ENCODE data around the gene LIX1L. TPM values are rescaled to one million over a fixed set of nuclear protein-coding genes. Genes with fewer than 3 reads are reported as not detected.
A peak's percentile ranks its signal among the peaks of the same experiment; 100 is the strongest.

LIX1L gene
- 10.8 TPM for polyA plus RNA-seq (2012; ENCODE audit: insufficient read depth, insufficient read length)

DNA sequence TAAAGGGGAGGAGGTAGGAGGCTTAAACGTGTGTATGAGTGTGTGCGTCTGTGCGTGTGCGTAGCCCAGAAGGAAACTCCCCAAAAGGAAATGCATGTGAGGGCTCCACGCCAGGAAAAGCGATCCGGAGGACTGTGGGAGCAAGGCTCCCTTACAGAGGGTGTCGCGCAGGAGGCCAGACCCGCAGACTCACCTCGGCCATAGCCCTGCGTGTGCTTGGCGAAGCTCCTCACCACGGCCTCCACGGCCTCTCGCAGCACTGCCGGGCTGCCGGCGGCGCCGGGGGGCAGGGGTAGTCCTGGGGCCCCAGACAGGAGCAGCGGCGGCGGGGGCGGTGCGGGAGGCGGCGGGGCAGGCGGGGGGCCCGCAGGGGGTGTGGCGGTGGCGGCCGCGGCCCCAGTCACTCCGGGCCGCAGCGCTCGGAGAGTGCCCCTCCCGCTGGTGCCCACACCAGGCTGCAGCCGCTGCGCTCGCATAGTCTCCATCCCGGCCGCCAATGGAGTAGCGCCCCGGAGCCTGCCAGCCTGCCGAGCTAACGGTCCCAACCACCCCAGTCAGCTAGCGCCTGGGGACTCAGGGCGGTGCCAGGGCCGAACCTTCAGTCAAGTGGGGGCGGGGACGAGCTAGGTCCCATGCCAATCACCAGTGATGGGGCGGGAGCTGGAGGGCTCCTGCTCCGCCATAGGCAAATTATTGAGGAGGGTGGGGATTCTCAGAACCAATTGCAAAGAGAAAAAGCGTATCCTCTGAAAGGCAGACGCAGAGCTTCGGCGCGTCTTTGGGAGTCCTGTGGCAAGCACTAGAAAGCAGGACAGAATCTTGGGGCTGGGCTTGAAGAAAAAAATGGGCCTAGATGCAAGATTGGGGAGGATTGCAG lies at the start of gene LIX1L:
Gene LIX1L, minus strand, starts transcription at position 575 of the 877 bp plus-strand sequence. Its CDS starts 90 bp downstream, at position 485.
- DNase-seq (ENCODE audit: low read depth, low spot score), result peak; percentile 96
- H3K4me3 ChIP-seq (ENCODE audit: low read length), result peak within 1 kb of the TSS; percentile 62

- no peak for DNase-seq (ENCODE audit: low read depth, low spot score)
- no peak overlapping the region for H3K4me3 ChIP-seq (ENCODE audit: low read length)
Measured at GRCh38 chr1:146001709-146002108, 43.9 kb upstream of the LIX1L start.

GRCh38 chr1:145999321-146000024 lies 41.7 kb upstream of the LIX1L start:
- peak; percentile 54 for DNase-seq (ENCODE audit: low read depth, low spot score)

DNA sequence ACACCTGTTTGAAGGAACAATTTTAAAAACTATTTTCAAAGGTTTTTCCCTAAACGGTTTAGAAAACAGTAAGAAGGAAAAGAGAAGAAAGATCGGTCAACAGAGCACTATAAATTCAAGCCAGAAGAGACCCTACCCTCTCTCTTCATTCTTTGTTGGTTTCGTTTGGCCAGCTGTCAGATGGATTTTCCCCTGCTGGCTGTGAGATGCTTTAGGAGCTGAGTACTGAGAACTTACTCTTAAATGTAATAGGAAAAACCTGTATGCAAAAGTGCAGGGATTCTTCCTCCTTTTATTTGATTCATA lies 39.9 kb upstream of the LIX1L start:
- DNase-seq (ENCODE audit: low read depth, low spot score), result no peak
- no peak overlapping the region for H3K4me3 ChIP-seq (ENCODE audit: low read length)

More at GRCh38 chr1:145999321-146000024, 41.7 kb upstream of the LIX1L start:
- H3K4me3 ChIP-seq (ENCODE audit: low read length), result no peak overlapping the region

DNA sequence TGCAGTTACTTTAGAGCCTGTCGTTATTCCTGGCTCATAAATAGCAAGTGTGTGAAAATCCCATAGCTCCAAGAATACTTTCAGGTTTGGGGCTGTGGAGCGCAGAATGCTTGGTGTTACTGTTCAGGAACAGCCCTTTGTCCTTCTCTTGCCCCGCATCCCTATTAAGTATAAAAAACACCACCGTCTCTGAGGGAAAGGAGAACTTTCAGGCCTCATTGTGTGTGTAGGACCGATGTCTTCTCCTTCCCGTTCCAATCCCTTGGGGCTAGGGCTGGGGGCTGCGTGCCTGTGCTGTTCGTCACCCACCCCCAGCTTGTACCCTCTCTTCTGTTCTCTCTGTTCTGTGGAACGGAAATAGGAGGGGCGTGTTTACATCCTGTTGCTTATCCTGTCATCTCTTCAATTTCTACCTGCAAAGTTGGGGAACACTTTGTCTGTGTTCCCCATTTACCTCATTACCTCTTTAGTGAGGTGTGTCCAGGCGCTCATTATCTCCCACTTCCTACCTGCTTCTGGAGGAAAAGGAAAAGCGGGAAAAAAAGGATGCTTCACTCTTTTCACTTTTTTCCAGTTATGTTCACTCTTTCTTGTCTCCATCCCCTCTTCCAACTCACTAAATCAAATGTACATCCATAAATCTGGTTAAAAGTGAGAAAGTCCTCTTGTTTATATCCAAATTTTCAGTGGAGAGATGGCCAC lies 39.4 kb upstream of the LIX1L start:
- peak; percentile 63 for DNase-seq (ENCODE audit: low read depth, low spot score)
- H3K4me3 ChIP-seq (ENCODE audit: low read length), result peak overlapping the region; percentile 36

DNA sequence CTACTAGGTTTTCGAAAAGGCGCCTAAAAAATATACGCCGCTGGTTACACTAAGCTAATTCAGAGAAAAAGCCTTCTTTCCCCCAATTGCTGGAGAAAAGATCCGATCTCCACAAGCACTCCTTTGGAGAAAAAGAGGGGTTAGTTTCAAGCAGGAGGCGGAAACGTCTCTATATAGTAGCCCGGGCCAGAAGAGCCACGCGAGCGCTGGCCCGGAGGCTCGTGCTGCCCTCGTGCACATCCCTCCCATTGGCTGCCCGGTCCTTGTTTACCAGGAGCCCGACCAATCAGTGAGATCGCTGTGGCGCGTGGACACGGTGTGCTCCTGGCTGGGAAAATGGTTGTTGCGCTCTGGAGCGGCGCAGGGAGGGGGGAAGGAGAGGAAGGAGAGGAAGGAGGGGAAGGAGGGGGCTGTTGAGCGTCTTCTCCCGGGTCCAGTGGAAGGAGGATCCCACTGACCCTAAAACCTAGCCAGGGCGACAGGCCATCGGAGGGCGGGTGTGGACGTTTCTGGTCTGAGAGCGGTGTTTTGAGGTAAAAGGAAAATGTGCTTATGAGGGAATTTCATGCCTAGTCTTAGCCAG lies 38.7 kb upstream of the LIX1L start, which contains the start of gene TXNIP:
Gene TXNIP, minus strand, starts transcription at position 147 of the 583 bp plus-strand sequence. CDS start 313 bp downstream, outside the sequence.
- no peak for DNase-seq (ENCODE audit: low read depth, low spot score)
- peak within 1 kb of the TSS; percentile 36 for H3K4me3 ChIP-seq (ENCODE audit: low read length)

- no peak for DNase-seq (ENCODE audit: low read depth, low spot score)
- no peak overlapping the region for H3K4me3 ChIP-seq (ENCODE audit: low read length)
Measured at GRCh38 chr1:145995964-145996432, 38.2 kb upstream of the LIX1L start.

DNA sequence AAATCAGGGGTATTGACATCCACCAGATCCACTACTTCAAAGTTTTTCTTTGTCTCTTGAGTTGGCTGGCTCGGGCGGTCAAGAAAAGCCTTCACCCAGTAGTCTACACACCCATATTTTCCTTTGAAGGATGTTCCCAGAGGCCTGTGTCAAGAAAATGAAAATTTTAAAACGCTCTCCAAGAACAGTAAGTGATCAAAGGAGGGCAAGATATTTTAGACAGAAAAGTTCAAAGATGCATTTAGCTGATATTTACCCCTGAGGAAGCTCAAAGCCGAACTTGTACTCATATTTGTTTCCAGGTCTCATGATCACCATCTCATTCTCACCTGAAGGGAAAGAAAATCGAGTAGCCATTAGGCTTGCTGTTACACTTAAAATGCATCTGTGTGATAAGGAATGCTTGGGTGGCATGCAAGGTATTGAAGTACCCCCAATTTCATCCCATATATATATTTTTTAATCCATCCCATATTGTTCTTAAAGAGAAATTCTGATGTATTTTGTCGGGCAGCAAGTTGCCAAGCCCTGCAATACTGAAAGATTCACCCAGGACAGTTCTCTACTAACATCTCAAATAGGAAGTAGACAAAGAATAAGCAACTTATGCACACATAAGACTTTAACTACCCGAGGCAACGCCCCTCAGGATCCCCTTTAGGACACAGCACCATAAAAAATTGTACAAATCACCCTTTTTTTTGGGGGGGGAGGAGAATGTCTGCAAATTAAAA lies 37.5 kb upstream of the LIX1L start:
- no peak overlapping the region for H3K4me3 ChIP-seq (ENCODE audit: low read length)
- no peak for DNase-seq (ENCODE audit: low read depth, low spot score)

DNA sequence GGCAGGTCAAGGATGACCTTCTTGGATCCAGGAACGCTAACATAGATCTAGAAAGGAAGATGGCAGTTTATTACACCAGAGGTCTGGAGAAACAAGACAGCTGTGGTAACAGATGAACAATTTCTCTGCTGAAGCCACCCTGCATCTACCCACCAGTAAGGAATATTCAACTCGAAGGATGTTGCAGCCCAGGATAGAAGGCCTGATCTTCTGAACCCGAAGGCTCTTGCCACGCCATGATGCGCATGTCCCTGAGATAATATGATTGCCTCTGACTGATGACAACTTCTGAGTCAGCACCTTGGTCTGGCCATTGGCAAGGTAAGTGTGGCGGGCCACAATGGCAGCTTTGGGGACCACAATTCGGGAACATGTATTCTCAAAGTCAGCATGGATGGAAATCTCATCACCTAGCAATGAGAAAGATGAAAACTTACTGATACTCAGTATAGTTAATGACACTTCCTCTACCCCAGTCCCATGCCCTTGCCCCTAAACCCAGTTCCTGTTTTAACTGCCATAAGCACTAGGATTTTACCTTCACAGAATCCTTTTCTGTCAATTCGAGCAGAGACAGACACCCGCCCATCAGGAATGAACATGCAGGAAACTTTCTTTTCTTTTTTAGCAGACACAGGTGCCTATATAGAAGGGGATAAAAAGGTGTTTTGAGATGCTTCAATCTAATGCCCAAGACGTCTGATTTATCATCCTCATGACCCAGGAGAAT lies 36.7 kb upstream of the LIX1L start:
- no peak for DNase-seq (ENCODE audit: low read depth, low spot score)
- no peak overlapping the region for H3K4me3 ChIP-seq (ENCODE audit: low read length)

DNA sequence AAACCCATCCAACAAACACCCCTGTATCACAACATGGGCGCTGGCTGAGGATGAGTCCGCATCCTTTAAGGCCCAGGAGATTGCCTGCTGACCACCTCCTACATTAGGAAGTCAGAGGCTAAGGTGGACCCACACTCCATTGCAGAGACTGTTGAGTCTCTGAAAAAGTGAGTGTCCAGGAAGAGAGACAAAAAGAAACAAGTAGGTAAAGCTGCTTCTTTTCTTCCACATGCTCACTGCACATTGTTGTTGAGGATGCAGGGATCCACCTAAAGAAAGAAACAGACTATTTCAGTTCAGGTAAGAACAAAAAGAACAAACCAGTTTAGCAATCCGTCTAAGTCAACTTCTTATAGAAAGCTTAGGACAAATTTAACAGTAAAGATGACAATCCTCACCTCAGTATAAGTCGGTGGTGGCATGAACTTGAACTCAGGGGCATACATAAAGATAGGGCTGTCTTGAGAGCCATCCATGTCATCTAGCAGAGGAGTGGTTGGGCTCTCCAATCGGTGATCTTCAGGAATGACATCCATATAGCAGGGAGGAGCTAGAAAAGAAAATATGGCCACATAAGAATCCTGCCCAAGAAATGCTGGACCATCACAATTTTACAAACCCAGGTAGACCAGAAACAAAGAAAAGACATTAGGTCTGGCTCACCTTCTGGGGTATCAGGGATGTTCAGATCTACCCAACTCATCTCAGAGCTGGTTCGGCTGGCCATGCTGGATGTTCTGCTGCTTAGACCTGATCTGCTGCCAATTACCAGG lies 36.0 kb upstream of the LIX1L start:
- DNase-seq (ENCODE audit: low read depth, low spot score), result no peak
- no peak overlapping the region for H3K4me3 ChIP-seq (ENCODE audit: low read length)

- DNase-seq (ENCODE audit: low read depth, low spot score), result no peak
- H3K4me3 ChIP-seq (ENCODE audit: low read length), result no peak overlapping the region
Measured at GRCh38 chr1:145992958-145993617, 35.3 kb upstream of the LIX1L start.

DNA sequence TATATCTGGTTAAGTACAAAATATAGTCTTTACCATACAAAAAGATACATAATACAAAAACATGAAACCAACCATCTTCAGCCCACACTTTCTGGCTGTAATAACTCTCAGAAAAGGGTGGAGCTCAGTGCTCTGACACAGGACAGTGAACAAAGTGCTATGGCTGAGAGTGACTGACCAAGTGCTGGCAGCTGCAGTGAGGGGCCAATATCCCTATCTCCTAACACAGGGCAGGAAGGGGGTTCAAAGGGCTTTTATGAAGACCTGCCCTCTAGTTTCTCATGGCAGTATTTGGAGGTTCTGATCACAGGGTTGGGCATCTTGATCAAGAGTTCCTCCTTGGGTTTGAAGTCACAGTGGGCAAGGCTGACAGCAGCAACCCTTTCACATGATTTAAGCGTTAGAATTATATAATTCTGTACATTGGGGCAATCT lies 34.7 kb upstream of the LIX1L start:
- DNase-seq (ENCODE audit: low read depth, low spot score), result no peak
- H3K4me3 ChIP-seq (ENCODE audit: low read length), result no peak overlapping the region

GRCh38 chr1:145991735-145992412 lies 34.1 kb upstream of the LIX1L start:
- H3K4me3 ChIP-seq (ENCODE audit: low read length), result no peak overlapping the region
- DNase-seq (ENCODE audit: low read depth, low spot score), result no peak

- no peak overlapping the region for H3K4me3 ChIP-seq (ENCODE audit: low read length)
- DNase-seq (ENCODE audit: low read depth, low spot score), result no peak
Measured at GRCh38 chr1:145990249-145990855, 32.5 kb upstream of the LIX1L start.

DNA sequence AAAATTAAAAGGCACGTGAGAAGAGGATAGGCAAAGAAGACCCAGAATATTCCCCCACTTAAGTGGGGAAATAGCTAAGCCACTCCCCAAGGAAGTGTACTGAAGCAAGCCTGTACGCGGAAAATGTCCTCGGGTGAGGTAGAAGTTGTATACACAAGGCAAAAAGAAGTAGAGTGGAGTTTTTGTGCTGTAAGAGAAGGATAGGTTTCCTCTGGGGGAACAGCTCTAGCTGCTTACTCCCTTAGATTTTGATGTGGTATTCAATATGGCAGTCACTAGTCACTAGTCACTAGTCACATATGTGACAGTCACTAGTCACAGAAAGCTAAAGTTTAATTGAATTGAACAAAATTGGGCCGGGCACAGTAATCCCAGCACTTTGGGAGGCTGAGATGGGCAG lies 31.0 kb upstream of the LIX1L start:
- DNase-seq (ENCODE audit: low read depth, low spot score), result no peak
- no peak overlapping the region for H3K4me3 ChIP-seq (ENCODE audit: low read length)

- no peak for DNase-seq (ENCODE audit: low read depth, low spot score)
- H3K4me3 ChIP-seq (ENCODE audit: low read length), result no peak overlapping the region
Measured at GRCh38 chr1:145987926-145988325, 30.1 kb upstream of the LIX1L start.
